HEK293 (cell line): ENCODE results near the gene MPV17L2.

ENCODE experiments used
- ELK4 ChIP-seq: IDR thresholded peaks from 2 replicates; pipeline ENCODE4 v1.6.1; 2011; ENCODE audit warnings: mild to moderate bottlenecking, low read depth, low read length, borderline replicate concordance
- GLIS2 ChIP-seq: fragments of 450-650 bp; formaldehyde crosslinking; IDR thresholded peaks from 2 replicates; pipeline ENCODE4 v1.5.1; 2016; ENCODE audit warnings: missing biosample characterization, missing genetic modification characterization
- HOXA7 ChIP-seq: sonication (generic); formaldehyde crosslinking; IDR thresholded peaks from 2 replicates; pipeline ENCODE4 v1.8.1; 2022; ENCODE audit warnings: missing genetic modification reagents, borderline replicate concordance
- IKZF3 ChIP-seq: fragments of 450-650 bp; IDR thresholded peaks from 2 replicates; pipeline ENCODE4 v1.5.0; 2018; ENCODE audit warnings: missing biosample characterization, mild to moderate bottlenecking, missing genetic modification characterization, moderate library complexity
- KLF1 ChIP-seq: fragments of 450-650 bp; formaldehyde crosslinking; IDR thresholded peaks from 2 replicates; pipeline ENCODE4 v1.5.1; 2016; ENCODE audit warnings: missing biosample characterization, missing genetic modification characterization
- KLF10 ChIP-seq: fragments of 450-650 bp; IDR thresholded peaks from 2 replicates; pipeline ENCODE4 v1.5.1; 2018; ENCODE audit warnings: missing biosample characterization, mild to moderate bottlenecking, missing genetic modification characterization
- KLF17 ChIP-seq: fragments of 450-650 bp; formaldehyde crosslinking; IDR thresholded peaks from 2 replicates; pipeline ENCODE4 v1.5.1; 2016; ENCODE audit warnings: missing biosample characterization, missing genetic modification characterization
- KLF7 ChIP-seq: fragments of 450-650 bp; formaldehyde crosslinking; IDR thresholded peaks from 2 replicates; pipeline ENCODE4 v1.5.1; 2016; ENCODE audit warnings: missing biosample characterization, missing genetic modification characterization, borderline replicate concordance
- KLF8 ChIP-seq: fragments of 450-650 bp; formaldehyde crosslinking; IDR thresholded peaks from 2 replicates; pipeline ENCODE4 v1.5.1; 2016; ENCODE audit warnings: missing biosample characterization, missing genetic modification characterization
- KLF9 ChIP-seq: fragments of 450-650 bp; formaldehyde crosslinking; IDR thresholded peaks from 2 replicates; pipeline ENCODE4 v1.5.1; 2016; ENCODE audit warnings: missing biosample characterization, missing genetic modification characterization, low read depth
- PATZ1 ChIP-seq: fragments of 450-650 bp; formaldehyde crosslinking; IDR thresholded peaks from 2 replicates; pipeline ENCODE4 v1.5.1; 2016; ENCODE audit warnings: missing biosample characterization, missing genetic modification characterization
- PBX3 ChIP-seq: sonication (generic); formaldehyde crosslinking; IDR thresholded peaks from 2 replicates; pipeline ENCODE4 v1.8.1; 2022; ENCODE audit warnings: mild to moderate bottlenecking, moderate library complexity, missing genetic modification reagents
- SP2 ChIP-seq: fragments of 450-650 bp; formaldehyde crosslinking; IDR thresholded peaks from 2 replicates; pipeline ENCODE4 v1.5.1; 2016; ENCODE audit warnings: missing biosample characterization, missing genetic modification characterization
- SP3 ChIP-seq: fragments of 450-650 bp; formaldehyde crosslinking; IDR thresholded peaks from 2 replicates; pipeline ENCODE4 v1.5.1; 2016; ENCODE audit warnings: missing biosample characterization, missing genetic modification characterization
- SP7 ChIP-seq: fragments of 450-650 bp; formaldehyde crosslinking; IDR thresholded peaks from 2 replicates; pipeline ENCODE4 v1.5.1; 2016; ENCODE audit warnings: missing biosample characterization, missing genetic modification characterization
- WT1 ChIP-seq: fragments of 450-650 bp; formaldehyde crosslinking; IDR thresholded peaks from 2 replicates; pipeline ENCODE4 v1.5.1; 2016; ENCODE audit warnings: missing biosample characterization, missing genetic modification characterization
- YY1 ChIP-seq: fragments of 450-650 bp; formaldehyde crosslinking; IDR thresholded peaks from 2 replicates; pipeline ENCODE4 v1.5.1; 2018; ENCODE audit warnings: missing biosample characterization, missing genetic modification characterization
- ZBTB17 ChIP-seq: fragments of 450-650 bp; formaldehyde crosslinking; IDR thresholded peaks from 2 replicates; pipeline ENCODE4 v1.5.1; 2016; ENCODE audit warnings: missing biosample characterization, missing genetic modification characterization
- ZBTB26 ChIP-seq: fragments of 450-650 bp; formaldehyde crosslinking; optimal IDR thresholded peaks from 2 replicates; pipeline ENCODE3; 2016; ENCODE audit warnings: missing biosample characterization, mild to moderate bottlenecking, missing genetic modification characterization
- ZNF266 ChIP-seq: fragments of 450-650 bp; formaldehyde crosslinking; IDR thresholded peaks from 2 replicates; pipeline ENCODE4 v1.5.1; 2016; ENCODE audit warnings: missing biosample characterization, missing genetic modification characterization, low read depth
- ZNF280C ChIP-seq: fragments of 450-650 bp; formaldehyde crosslinking; IDR thresholded peaks from 2 replicates; pipeline ENCODE4 v1.5.1; 2016; ENCODE audit warnings: missing biosample characterization, missing genetic modification characterization
- ZNF398 ChIP-seq: fragments of 450-650 bp; formaldehyde crosslinking; IDR thresholded peaks from 2 replicates; pipeline ENCODE4 v1.5.1; 2017; ENCODE audit warnings: missing biosample characterization, missing genetic modification characterization
- ZNF423 ChIP-seq: fragments of 450-650 bp; formaldehyde crosslinking; IDR thresholded peaks from 2 replicates; pipeline ENCODE4 v1.5.1; 2016; ENCODE audit warnings: missing biosample characterization, missing genetic modification characterization
- ZNF501 ChIP-seq: fragments of 450-650 bp; formaldehyde crosslinking; IDR thresholded peaks from 2 replicates; pipeline ENCODE4 v1.5.1; 2016; ENCODE audit warnings: missing biosample characterization, missing genetic modification characterization
- ZNF521 ChIP-seq: fragments of 450-650 bp; formaldehyde crosslinking; IDR thresholded peaks from 2 replicates; pipeline ENCODE4 v1.5.1; 2017; ENCODE audit warnings: missing biosample characterization, mild to moderate bottlenecking, missing genetic modification characterization
- ZNF600 ChIP-seq: fragments of 450-650 bp; formaldehyde crosslinking; IDR thresholded peaks from 2 replicates; pipeline ENCODE4 v1.5.1; 2016; ENCODE audit warnings: missing biosample characterization, missing genetic modification characterization
- ZNF629 ChIP-seq: fragments of 450-650 bp; formaldehyde crosslinking; IDR thresholded peaks from 2 replicates; pipeline ENCODE4 v1.5.1; 2017; ENCODE audit warnings: missing biosample characterization, missing genetic modification characterization
- ZNF704 ChIP-seq: fragments of 450-650 bp; formaldehyde crosslinking; IDR thresholded peaks from 2 replicates; pipeline ENCODE4 v1.5.1; 2016; ENCODE audit warnings: missing biosample characterization, missing genetic modification characterization
- ZNF707 ChIP-seq: fragments of 450-650 bp; formaldehyde crosslinking; IDR thresholded peaks from 2 replicates; pipeline ENCODE4 v1.5.1; 2016; ENCODE audit warnings: missing biosample characterization, missing genetic modification characterization

MPV17L2 gene

GRCh38 chr19:18156841-18157464, 36.1 kb upstream of the MPV17L2 start (continued):
- TF ChIP-seq ZNF707: no peak
- TF ChIP-seq KLF8 (tag by site-specific recombination): peak; percentile 56; the same call in 1 of the 2 replicates
- peak; percentile 83; the same call in 1 of the 2 replicates for TF ChIP-seq KLF10
- peak; percentile 89 for TF ChIP-seq ZBTB17 (tag by site-specific recombination)
- TF ChIP-seq SP2: peak; percentile 31
- no peak for TF ChIP-seq ZNF266
- peak; percentile 57; the same call in 1 of the 2 replicates for TF ChIP-seq SP7 (tag by site-specific recombination)
- no peak for TF ChIP-seq HOXA7 (CRISPR knock-in tag)
- peak; percentile 88 for TF ChIP-seq GLIS2 (tag by site-specific recombination)
- peak; percentile 84 for TF ChIP-seq KLF9
- peak; percentile 11; the same call in 1 of the 2 replicates for TF ChIP-seq ZNF423 (tag by site-specific recombination)
- peak; percentile 84 for TF ChIP-seq WT1 (tag by site-specific recombination)
- no peak for TF ChIP-seq ZNF521 (tag by site-specific recombination)
- TF ChIP-seq ZNF398: peak; percentile 87
- TF ChIP-seq ZNF501: no peak
- no peak for TF ChIP-seq KLF7 (tag by site-specific recombination)
- TF ChIP-seq SP3 (tag by site-specific recombination): peak; percentile 57
- peak; percentile 16 for TF ChIP-seq ZNF629 (tag by site-specific recombination)
- TF ChIP-seq ZNF280C: no peak
- no peak for TF ChIP-seq YY1 (tag by site-specific recombination)
- no peak for TF ChIP-seq ELK4
- TF ChIP-seq IKZF3: peak; percentile 65; the same call in 1 of the 2 replicates
- TF ChIP-seq KLF1: peak; percentile 83
- TF ChIP-seq ZNF704 (tag by site-specific recombination): no peak
- TF ChIP-seq PATZ1 (tag by site-specific recombination): peak; percentile 96
- TF ChIP-seq PBX3: no peak
- peak; percentile 26 for TF ChIP-seq ZBTB26
- TF ChIP-seq KLF17 (tag by site-specific recombination): 0 out of 2 replicates have a peak, but pooled peaks have one; percentile 59
- TF ChIP-seq ZNF600 (tag by site-specific recombination): peak; percentile 99
